HUES6 (cell line): Measurements from ENCODE around the gene CADPS.

ENCODE experiments used
- H3K27ac ChIP-seq: 2 replicates; pipeline ENCODE4 v1.7.0; 2013; ENCODE audit warnings: low read depth, mild to moderate bottlenecking, low read length, inconsistent platforms
- H3K27me3 ChIP-seq: 2 replicates; pipeline ENCODE4 v1.6.1; 2013; ENCODE audit warnings: low read length; ENCODE audit not compliant: control insufficient read depth, insufficient read depth
- H3K36me3 ChIP-seq: 2 replicates; pipeline ENCODE4 v1.6.1; 2013; ENCODE audit warnings: low read length; ENCODE audit not compliant: control insufficient read depth, insufficient read depth
- H3K4me1 ChIP-seq: 2 replicates; pipeline ENCODE4 v1.6.1; 2013; ENCODE audit warnings: low read length; ENCODE audit not compliant: control insufficient read depth, insufficient read depth
- H3K4me3 ChIP-seq: 2 replicates; pipeline ENCODE4 v1.5.1; 2013; ENCODE audit warnings: low read depth, low read length
- H3K9ac ChIP-seq: one replicate; pipeline ENCODE4 v1.6.1; 2013; ENCODE audit warnings: mild to moderate bottlenecking, low read length
- H3K9me3 ChIP-seq: 2 replicates; pipeline ENCODE4 v1.6.1; 2013; ENCODE audit warnings: low read depth, low read length; ENCODE audit not compliant: control insufficient read depth, insufficient read depth

The CADPS gene

DNA sequence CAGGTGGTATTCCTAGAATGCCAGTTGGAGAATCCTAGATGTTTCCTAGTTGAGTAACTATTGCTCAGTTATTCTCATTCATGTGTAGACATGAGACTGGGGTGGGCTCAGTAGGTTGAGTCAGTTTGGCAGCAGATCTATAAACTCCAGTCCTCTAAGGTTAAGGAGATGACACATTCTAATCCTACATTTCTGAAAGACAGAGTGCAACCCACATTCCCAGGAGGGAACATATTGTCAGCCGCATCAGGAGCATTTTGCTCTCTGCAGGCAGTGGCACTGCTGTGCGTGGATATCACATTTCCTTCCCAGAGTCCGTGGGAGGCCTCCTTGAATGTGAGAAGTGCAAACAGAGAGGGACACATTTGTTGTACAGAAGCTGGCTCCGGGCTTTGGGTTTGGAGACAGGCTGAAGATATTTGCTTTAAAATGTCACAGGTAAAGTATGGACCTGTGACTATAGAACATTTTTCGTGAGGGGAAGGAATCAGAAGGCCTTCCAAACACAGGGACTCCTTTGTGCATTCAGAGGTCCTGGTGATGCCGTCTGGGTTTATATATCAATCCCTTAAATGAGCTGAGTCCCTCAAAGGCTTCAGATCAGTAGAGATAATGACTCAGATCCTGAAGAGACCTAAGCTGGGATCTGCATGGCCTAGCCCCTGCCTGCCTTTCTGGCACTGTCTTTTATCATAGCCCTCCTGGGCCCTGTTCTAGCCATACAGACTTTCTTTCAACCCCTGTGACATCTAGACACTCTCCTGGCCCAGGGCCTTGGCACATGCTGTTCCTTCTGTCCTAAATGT is 156.5 kb downstream of the CADPS start:
- no peak overlapping the region for H3K4me3 ChIP-seq
- H3K9ac ChIP-seq = no peak overlapping the region
- no peak overlapping the region for H3K27ac ChIP-seq
- H3K27me3 ChIP-seq = no peaks in the 10 kb centered on the region
- H3K9me3 ChIP-seq = no peaks in the 10 kb centered on the region
- H3K4me1 ChIP-seq = peaks cover 16% of the 10 kb centered on the region
- H3K36me3 ChIP-seq = no peaks in the 10 kb centered on the region

DNA sequence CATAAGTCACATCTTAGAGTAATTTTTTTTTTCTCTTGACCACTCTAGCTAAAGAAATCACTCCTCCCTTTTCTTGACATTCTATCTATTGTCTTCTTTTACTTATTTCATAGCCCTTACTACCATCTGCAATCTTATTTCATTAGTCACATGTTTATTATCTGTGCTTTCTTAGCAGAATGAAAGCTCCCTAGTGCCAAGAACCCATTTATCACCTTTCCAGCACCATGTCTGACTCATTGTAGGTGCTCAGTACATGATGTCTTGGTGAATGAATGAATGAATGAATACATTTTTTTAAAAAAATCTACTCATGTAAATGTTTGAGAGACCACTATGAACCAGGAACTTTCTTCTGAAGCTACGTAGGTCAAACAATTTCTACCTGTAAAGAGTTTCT is 157.2 kb downstream of the CADPS start:
- no peak overlapping the region for H3K27ac ChIP-seq
- no peak overlapping the region for H3K4me3 ChIP-seq
- no peaks in the 10 kb centered on the region for H3K27me3 ChIP-seq
- no peaks in the 10 kb centered on the region for H3K9me3 ChIP-seq
- no peaks in the 10 kb centered on the region for H3K36me3 ChIP-seq
- no peak overlapping the region for H3K9ac ChIP-seq
- H3K4me1 ChIP-seq = peaks cover 14% of the 10 kb centered on the region

DNA sequence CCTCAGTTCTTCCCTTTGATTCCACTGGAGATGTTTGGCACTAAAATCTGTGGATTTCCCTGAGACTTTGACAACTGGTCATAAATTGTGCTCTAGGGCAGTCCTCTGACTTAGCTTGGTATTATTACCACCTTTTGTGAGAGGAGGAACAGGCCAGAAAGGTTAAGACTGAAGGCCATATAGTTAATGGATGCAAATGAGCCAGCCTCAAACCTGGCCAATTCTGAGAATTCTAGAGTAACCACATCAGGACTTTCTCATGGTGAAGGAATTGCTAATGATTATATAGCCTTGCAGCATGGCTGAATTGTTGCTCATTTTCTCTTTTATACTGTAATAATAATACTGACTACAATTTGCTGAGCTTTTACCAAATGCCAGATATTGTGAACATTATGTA is 162.5 kb downstream of the CADPS start:
- H3K4me1 ChIP-seq = peaks cover 30% of the 10 kb centered on the region
- no peaks in the 10 kb centered on the region for H3K9me3 ChIP-seq
- H3K4me3 ChIP-seq = no peak overlapping the region
- H3K27me3 ChIP-seq = no peaks in the 10 kb centered on the region
- no peaks in the 10 kb centered on the region for H3K36me3 ChIP-seq
- no peak overlapping the region for H3K9ac ChIP-seq
- H3K27ac ChIP-seq = no peak overlapping the region

DNA sequence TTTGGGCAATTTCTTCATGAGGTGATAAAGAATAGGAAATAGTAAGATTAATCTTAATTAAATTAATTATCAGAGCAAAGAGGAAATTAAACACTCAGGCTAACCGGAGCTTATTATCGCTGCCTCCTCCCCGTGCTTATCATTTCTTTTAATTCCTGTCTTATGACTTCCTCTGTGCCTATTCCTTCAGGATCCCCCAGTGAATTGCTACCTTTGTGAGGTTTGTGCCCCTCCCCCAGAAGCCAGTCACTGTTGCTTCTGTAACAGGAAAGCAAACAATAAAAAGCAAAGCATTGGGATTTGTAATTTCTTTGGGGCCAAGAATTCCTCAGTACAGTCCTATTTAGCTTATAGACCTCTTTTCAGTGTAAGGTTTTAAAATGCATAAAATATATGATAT is 164.5 kb downstream of the CADPS start:
- H3K4me1 ChIP-seq = peaks cover 30% of the 10 kb centered on the region
- H3K9ac ChIP-seq = no peak overlapping the region
- H3K27ac ChIP-seq = no peak overlapping the region

DNA sequence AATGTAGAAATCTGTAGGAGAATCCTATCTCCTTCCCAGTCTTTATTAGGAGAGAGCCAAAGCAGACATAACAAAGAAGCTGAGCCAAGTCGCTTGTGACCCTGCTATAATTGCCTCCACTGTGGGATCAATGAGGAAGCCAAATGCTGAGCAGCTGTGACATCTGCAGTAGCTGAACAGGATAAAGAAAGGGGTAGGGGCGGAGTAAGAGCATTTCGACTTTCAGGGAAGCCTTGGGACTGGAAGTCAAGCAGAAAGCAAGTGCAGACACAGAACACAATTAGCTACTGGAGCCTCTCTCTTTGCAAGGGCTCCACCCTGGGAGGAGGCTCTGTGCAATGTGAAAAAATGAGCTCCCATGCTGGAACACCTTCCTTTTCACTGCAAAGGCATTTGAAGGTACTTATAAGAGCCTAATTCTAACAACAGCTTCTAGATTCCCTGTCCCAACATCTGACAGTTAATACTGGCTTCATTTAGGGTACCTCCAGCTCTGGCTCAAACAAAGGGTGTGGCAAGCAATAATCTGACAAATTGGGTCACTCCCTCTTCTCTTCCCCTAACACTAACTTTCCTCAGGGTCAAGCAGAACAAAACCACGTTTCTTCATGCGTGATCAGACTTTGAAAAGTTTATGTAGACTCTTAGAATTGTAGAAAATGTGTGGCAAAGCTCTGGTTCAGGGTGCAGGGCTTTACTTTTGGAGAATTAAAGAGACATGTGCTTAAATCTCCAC is 166.4 kb downstream of the CADPS start:
- Histone ChIP-seq H3K4me1 (peaks cover 30% of the 10 kb centered on the region), H3K9me3 (no peaks in the 10 kb centered on the region), H3K9ac (no peak overlapping the region), H3K4me3 (no peak overlapping the region), H3K27me3 (no peaks in the 10 kb centered on the region), H3K36me3 (no peaks in the 10 kb centered on the region), H3K27ac (no peak overlapping the region)

More for the DNA sequence above, 164.5 kb downstream of the CADPS start:
- H3K4me3 ChIP-seq = no peak overlapping the region
- H3K27me3 ChIP-seq = no peaks in the 10 kb centered on the region
- H3K9me3 ChIP-seq = no peaks in the 10 kb centered on the region
- H3K36me3 ChIP-seq = no peaks in the 10 kb centered on the region

DNA sequence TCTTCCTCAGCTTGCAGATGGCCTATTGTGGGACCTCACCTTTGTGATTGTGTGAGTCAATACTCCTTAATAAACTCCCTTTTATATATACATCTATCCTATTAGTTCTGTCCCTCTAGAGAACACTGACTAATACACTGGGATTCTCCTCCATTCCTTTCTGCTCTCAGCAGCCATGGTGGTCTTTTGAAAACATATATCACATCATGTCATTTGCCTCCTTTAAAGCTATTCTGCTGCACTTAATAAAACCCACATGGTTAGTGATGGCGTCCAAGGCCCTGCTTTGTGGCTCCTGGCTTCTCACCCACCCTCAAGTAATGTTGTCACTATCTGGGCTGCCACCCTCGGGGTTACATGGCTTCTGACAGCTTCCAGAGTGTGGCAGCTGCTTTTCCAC is 169.5 kb downstream of the CADPS start:
- Histone ChIP-seq H3K27me3 (no peaks in the 10 kb centered on the region), H3K36me3 (no peaks in the 10 kb centered on the region), H3K4me1 (peaks cover 16% of the 10 kb centered on the region), H3K27ac (no peak overlapping the region), H3K9ac (no peak overlapping the region), H3K9me3 (no peaks in the 10 kb centered on the region), H3K4me3 (no peak overlapping the region)

DNA sequence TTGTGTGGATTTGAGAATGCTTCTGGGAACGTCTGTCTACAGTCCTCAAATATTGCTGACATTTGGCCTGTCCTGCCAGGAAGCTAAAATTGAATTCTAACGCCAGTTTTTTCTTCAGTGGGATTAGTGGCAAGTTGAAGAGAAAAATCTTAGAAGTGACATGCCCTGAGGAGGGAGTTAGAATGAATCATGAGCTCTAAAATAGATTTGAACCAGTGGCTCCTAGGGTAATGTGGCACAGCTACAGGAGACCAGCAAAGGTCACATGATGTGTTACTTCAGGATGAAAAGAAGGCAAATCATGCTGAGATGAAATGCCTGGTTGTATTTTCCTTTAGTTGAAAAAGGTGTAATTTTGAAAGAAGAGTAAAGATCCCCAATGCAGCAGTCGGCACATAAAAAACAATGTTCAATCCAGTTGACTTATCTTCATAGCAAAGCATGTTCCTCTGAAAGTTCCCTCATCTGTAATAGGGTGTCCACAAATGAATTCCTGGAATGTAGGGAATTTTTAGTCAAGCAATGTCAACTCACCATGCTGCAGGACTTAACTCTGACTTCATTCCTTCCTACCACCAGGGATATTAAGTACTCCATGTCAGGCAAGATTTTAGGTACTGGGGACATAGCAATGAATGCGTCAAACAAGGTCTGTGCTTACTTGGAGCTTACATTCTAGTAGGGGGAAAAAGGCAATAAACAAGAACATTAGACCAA is 171.6 kb downstream of the CADPS start:
- no peaks in the 10 kb centered on the region for H3K9me3 ChIP-seq
- no peak overlapping the region for H3K9ac ChIP-seq

DNA sequence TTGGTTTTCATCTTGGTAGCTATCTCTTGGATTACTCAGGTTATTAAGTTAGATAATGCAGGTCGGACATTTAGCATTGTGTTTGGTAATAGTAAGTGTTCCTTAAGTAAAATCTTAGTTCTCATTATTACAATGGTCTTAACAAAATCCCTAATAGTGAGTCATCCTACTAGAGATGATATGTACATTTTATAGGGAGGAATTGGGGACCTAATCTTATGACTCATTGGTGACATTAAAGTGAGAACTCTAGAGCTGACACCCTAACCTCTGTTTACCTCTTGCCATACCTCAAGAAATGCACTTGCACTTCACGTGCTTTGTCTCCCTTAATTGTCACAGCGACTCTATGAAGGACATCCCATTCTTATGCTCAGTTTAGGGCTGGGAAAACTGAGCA is 174.9 kb downstream of the CADPS start:
- Histone ChIP-seq H3K27me3 (no peaks in the 10 kb centered on the region), H3K27ac (no peak overlapping the region), H3K4me3 (no peak overlapping the region), H3K9me3 (no peaks in the 10 kb centered on the region), H3K9ac (no peak overlapping the region), H3K36me3 (no peaks in the 10 kb centered on the region), H3K4me1 (no peaks in the 10 kb centered on the region)

More for the DNA sequence above, 171.6 kb downstream of the CADPS start:
- no peaks in the 10 kb centered on the region for H3K36me3 ChIP-seq
- no peaks in the 10 kb centered on the region for H3K27me3 ChIP-seq
- H3K27ac ChIP-seq = no peak overlapping the region
- H3K4me1 ChIP-seq = peaks cover 3% of the 10 kb centered on the region
- H3K4me3 ChIP-seq = no peak overlapping the region

DNA sequence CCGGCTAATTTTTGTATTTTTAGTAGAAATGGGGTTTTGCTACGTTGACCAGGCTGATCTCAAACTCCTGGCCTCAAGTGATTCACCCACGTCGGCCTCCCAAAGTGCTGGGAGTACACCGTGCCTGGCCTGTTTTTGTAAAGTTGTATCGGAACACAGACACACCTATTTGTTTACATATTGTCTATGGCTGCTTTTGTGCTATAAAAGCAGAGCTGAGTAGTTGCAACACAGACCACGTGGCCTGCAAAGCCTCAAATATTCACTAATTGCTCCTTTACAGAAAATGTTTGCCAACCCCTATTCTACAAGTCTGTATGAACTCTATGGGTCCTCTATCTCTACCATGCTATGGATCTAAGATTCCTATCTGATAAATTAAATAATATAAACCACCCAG is 175.5 kb downstream of the CADPS start:
- H3K4me1 ChIP-seq = no peaks in the 10 kb centered on the region
- H3K36me3 ChIP-seq = no peaks in the 10 kb centered on the region
- H3K9ac ChIP-seq = no peak overlapping the region
- H3K27ac ChIP-seq = no peak overlapping the region
- no peaks in the 10 kb centered on the region for H3K27me3 ChIP-seq
- no peaks in the 10 kb centered on the region for H3K9me3 ChIP-seq
- H3K4me3 ChIP-seq = no peak overlapping the region

DNA sequence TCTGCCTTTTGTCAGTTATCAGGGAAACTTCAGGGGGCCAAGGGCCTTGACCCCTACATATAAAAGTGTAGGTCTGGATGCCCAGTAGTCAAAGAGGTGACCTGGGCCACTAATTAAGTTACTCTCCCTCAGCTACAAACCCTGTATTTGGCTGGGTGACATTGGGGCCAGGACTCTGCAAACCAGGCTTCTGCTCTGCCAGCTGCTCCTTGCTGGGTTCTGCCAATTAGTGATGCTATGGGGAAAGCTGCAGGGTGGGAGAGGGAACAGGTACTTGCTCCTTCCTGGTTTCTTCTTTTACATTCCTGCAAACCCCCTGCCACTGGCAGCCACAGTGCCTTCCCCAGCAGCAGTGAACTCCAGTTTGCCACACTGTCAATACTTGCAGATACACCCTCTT is 179.2 kb downstream of the CADPS start:
- Histone ChIP-seq H3K4me1 (no peaks in the 10 kb centered on the region), H3K9me3 (no peaks in the 10 kb centered on the region), H3K27me3 (no peaks in the 10 kb centered on the region), H3K9ac (no peak overlapping the region), H3K36me3 (no peaks in the 10 kb centered on the region), H3K27ac (no peak overlapping the region), H3K4me3 (no peak overlapping the region)

DNA sequence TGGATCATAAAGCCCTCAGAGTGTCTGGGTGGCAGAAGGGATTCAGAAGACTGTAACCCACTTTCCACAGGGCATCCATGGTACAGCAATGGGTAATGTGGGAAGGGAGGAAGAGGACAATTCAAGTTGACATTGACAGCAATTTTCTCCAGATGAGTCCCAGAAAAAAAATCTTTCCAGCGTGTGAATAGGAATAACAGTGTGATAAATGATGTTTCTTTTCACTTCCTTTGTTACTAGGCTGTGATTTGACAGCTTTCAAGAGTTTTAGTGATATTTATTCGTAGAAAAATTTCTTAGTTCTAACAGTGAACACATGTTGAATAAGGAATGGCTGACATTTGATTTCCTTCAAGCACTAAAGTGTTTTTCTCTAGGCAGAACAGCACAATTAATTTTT is 186.4 kb downstream of the CADPS start:
- H3K36me3 ChIP-seq = no peaks in the 10 kb centered on the region
- no peak overlapping the region for H3K4me3 ChIP-seq
- no peak overlapping the region for H3K27ac ChIP-seq
- H3K27me3 ChIP-seq = no peaks in the 10 kb centered on the region
- no peak overlapping the region for H3K9ac ChIP-seq
- H3K4me1 ChIP-seq = peaks cover 8% of the 10 kb centered on the region; the same call in 1 of the 2 replicates
- H3K9me3 ChIP-seq = no peaks in the 10 kb centered on the region
